Psoas muscle (tissue), 8 donors: ENCODE results near the gene GFI1B. TPM values are rescaled to one million over a fixed set of nuclear protein-coding genes. Genes with fewer than 3 reads are reported as not detected.

Experiments
- ATAC-seq, 4 donors: fragments of 200-7000 bp; cut with Tn5 transposase; one replicate each; pipeline ENCODE4 v1.9.1; 2020; ENCODE audit warnings: moderate library complexity in 3 of 4, mild to moderate bottlenecking in 2 of 4
- DNase-seq, 2 donors: peaks; one replicate each; pipeline ENCODE4 v3.0.0-alpha.2; 2020
- H3K27ac ChIP-seq: fragments of 200-600 bp; one replicate; pipeline ENCODE4 v1.8.0; 2022
- H3K27me3 ChIP-seq, 3 donors: fragments of 200-600 bp in 1 of 3; one replicate each; pipeline versions ENCODE4 v1.6.1 to v1.8.0; 2013 to 2022; ENCODE audit warnings: low read length in 2 of 3, mild to moderate bottlenecking in 2 of 3, moderate library complexity in 1 of 3; ENCODE audit not compliant: insufficient read depth in 3 of 3
- H3K36me3 ChIP-seq, 2 donors: fragments of 200-600 bp in 1 of 2; one replicate each; pipeline versions ENCODE4 v1.6.1 to v1.8.0; 2013 to 2022; ENCODE audit warnings: low read depth in 1 of 2, mild to moderate bottlenecking in 1 of 2, moderate library complexity in 1 of 2; ENCODE audit not compliant: insufficient read depth in 1 of 2
- H3K4me1 ChIP-seq: fragments of 200-600 bp; one replicate; pipeline ENCODE4 v1.8.0; 2022
- H3K4me3 ChIP-seq: fragments of 200-600 bp; one replicate; pipeline ENCODE4 v1.8.0; 2022; ENCODE audit warnings: mild to moderate bottlenecking
- H3K9me3 ChIP-seq: fragments of 200-600 bp; one replicate; pipeline ENCODE4 v1.8.0; 2022
- CTCF ChIP-seq: fragments of 200-600 bp; IDR thresholded peaks from one replicate; pipeline ENCODE4 v1.8.0; 2022; ENCODE audit warnings: antibody characterized with exemption
- whole genome bisulfite sequencing, 3 donors: extraction: QIAGEN DNeasy Blood & Tissue Kit; methylation state at CpG; one replicate each; pipeline versions ENCODE4 v1.1.6 to v1.1.7; 2013; 5-methylcytosine and 5-hydroxymethylcytosine counted together
- intact Hi-C, 2 donors: fragments of 100-400 bp; cut with DNase I; formaldehyde crosslinking; loops; one replicate each; pipeline versions ENCODE4 v1.11.0 to v1.14.2; 2022
- polyA plus RNA-seq, 3 donors: library from polyadenylated mRNA; stranded (reverse); fragments of 200-250 nt; gene quantifications; one replicate each; pipeline ENCODE4 v1.2.3, GENCODE V29; 2013
- total RNA-seq, 4 donors: library from RNA; stranded (reverse); fragmentation: NEBNext Ultra II Directional in 2 of 4; extraction: Animal tissue kit (Norgen Biotek cat#: 25700) in 2 of 4; gene quantifications; one replicate each; pipeline versions ENCODE4 v1.2.1 to v1.2.4, GENCODE V29; 2021 to 2023
- donor health status: healthy with polysubstance abuse.
- donor health status: DM: no; HTN: no; CAD: no; lungs with moderate emphysema.
- donor health status: Bipolar disorder and iron deficiency.
- donor health status: healthy.
- donor health status: DM: yes; HTN: yes; CAD: no.
- donor health status: DM: no; HTN: no; CAD: no.
- donor health status: DM: no; HTN: no; CAD: no.
- donor health status: DM: yes; HTN: yes; CAD: no.

GFI1B gene
- total and polyA plus RNA-seq, 7 donors = 0.07 to 0.14 (median 0.12) TPM; not detected in 4

DNA sequence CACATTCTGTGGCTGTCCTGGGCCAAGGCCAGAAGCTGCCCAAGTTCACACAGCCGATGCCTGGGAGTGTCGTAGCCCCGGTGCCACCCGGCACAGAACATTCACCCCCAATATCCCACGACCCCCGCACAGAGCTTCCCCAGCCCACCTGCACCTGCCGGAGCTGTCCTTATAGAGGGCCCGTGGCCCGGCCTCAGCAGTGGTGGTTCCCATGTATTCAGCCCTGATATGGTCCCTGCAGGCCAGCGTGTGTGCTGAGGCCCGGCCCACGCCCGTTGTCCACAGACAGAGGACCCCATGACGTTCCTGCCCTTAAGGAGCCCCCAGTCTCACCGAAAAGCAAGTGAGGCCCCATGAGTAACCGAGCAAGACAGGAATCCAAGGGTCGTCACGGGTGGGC lies 5.3 kb upstream of the GFI1B start:
- intact Hi-C loops = no loop called here
- no peak for TF ChIP-seq CTCF
- Histone ChIP-seq H3K4me3 (no peak overlapping the region), H3K36me3 (no peaks in the 10 kb centered on the region), H3K4me1 (no peaks in the 10 kb centered on the region), H3K9me3 (no peaks in the 10 kb centered on the region), H3K27me3 (peaks cover 0 to 33% (median under 1%) of the 10 kb centered on the region in 3 donors), H3K27ac (no peak overlapping the region)
- WGBS, 3 donors = 70 to 76% (median 70%) methylated on average over 18 of the region's 18 CpGs
- DNase-seq (no peak), ATAC-seq (peak in 1 of 4 donors; percentile 10)

DNA sequence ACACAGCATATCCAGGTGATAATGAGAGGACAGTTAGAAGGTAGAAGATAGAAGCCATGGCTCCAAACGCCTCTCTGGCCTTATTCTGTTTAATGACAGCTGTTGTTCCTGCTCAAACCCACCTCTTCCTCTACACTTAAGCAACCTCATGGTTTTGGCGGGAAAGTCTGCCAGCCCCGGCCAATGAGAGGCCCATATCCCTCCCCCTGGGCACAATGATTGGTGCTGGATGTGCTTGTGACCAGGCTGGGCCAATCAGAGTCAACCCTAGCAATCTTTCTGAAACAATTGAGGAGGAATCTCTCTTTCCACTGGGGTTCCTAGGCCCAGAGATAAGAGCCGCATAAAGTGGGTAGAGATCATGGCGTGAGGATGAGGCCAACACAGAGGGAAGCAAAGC lies 4.8 kb upstream of the GFI1B start:
- intact Hi-C loops = no loop called here
- Histone ChIP-seq H3K27ac (no peak overlapping the region), H3K4me1 (no peaks in the 10 kb centered on the region), H3K9me3 (no peaks in the 10 kb centered on the region), H3K4me3 (no peak overlapping the region), H3K27me3 (peaks cover 0 to 39% (median 0%) of the 10 kb centered on the region in 3 donors), H3K36me3 (no peaks in the 10 kb centered on the region)
- ATAC-seq (peak in 1 of 4 donors; percentile 40), DNase-seq (no peak)
- WGBS, 3 donors = 77 to 87% (median 83%) methylated on average over 5 of the region's 5 CpGs
- no peak for TF ChIP-seq CTCF

DNA sequence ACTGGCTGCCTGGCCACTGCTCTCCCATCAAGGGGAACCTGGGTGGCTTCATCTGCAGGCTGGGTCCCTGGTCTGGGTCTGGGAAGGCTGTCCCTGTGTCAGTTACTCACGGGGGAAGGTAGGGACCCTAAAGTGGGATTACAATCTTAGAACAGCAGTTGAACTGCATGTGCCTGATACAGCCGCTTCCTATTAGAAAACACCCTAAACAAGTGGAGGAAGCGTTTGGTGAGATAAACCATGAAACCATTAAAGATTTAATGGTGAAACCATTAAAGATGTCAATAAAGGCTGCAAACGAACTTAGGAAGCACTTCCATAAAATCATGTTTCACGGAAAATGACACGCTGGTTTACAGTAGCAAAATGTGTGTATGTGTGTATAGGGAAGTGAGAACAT lies 2.5 kb upstream of the GFI1B start:
- DNase-seq = no peak
- ATAC-seq = no peak
- intact Hi-C loops = no loop called here
- Histone ChIP-seq H3K9me3 (no peaks in the 10 kb centered on the region), H3K4me3 (no peak overlapping the region), H3K27me3 (peaks cover 0 to 44% (median 0%) of the 10 kb centered on the region in 3 donors), H3K4me1 (no peaks in the 10 kb centered on the region), H3K36me3 (no peaks in the 10 kb centered on the region), H3K27ac (no peak overlapping the region)
- 38 to 46% (median 41%) methylated on average over 6 of the region's 6 CpGs for WGBS, 3 donors
- TF ChIP-seq CTCF = no peak

DNA sequence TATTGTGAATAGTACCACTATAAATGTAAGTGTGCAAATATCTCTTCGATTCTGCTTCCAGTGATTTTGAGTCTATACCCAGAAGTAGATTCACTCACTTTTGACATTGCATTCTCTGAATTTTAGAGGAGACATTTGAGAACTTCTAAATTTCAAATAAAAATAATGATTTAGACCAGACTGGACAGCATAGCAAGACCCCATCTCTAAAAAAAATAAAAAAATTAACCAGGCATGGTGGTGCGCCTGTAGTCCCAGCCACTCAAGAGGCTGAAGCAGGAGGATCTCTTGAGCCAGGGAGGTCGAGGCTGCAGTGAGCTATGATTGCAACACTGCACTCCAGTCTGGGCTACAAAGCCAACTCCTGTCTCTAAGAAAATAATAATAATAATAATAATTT lies 1.9 kb upstream of the GFI1B start:
- no peak for DNase-seq
- Histone ChIP-seq H3K4me3 (no peak overlapping the region), H3K36me3 (no peaks in the 10 kb centered on the region), H3K27me3 (peaks cover 0 to 44% (median 0%) of the 10 kb centered on the region in 3 donors), H3K9me3 (no peaks in the 10 kb centered on the region), H3K4me1 (no peaks in the 10 kb centered on the region), H3K27ac (no peak overlapping the region)
- no peak for TF ChIP-seq CTCF
- WGBS, 3 donors = 89 to 93% (median 92%) methylated on average over 3 of the region's 3 CpGs
- ATAC-seq = no peak
- intact Hi-C loops = no loop called here

DNA sequence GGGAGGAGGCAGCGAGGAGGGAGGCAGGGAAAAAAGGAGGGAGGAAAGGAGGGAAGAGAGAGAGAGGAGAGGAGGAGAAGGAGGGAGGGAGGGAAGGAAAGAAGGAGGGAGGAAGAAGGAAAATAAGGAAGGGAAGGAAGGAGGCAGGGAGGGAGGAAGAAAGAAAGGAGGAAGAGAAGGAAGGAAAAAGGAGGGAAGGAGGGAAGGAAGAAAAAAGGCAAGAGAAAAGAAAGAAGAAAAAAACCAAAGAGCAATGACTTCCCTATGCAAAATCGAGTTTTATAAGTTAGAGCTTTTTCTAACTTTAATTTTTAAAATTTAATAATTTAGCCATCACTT lies 413 bp upstream of the GFI1B start:
- ATAC-seq = no peak
- WGBS, 3 donors = 21 to 34% (median 27%) methylated on average over 2 of the region's 2 CpGs

More for the DNA sequence above, 413 bp upstream of the GFI1B start:
- no peak for TF ChIP-seq CTCF
- no peaks in the 10 kb centered on the region for H3K4me1 ChIP-seq
- H3K4me3 ChIP-seq = no peak overlapping the region
- no peaks in the 10 kb centered on the region for H3K9me3 ChIP-seq
- intact Hi-C loops = no loop called here
- no peak overlapping the region for H3K27ac ChIP-seq
- no peaks in the 10 kb centered on the region for H3K36me3 ChIP-seq
- H3K27me3 ChIP-seq = peaks cover 0 to 44% (median 2%) of the 10 kb centered on the region in 3 donors
- no peak for DNase-seq
